Chondrocyte (in vitro differentiated cells): ENCODE results near the gene GP1BA. TPM values are rescaled to one million over a fixed set of nuclear protein-coding genes. Genes with fewer than 3 reads are reported as not detected.

Experiments
- DNase-seq: peaks from one replicate; pipeline ENCODE4 v3.0.0; 2021; ENCODE audit warnings: mixed read lengths, low spot score
- H3K27ac Mint-ChIP-seq: one replicate; pipeline ENCODE4 v1.8.0; 2021; ENCODE audit warnings: mild to moderate bottlenecking, moderate library complexity, mixed read lengths; ENCODE audit not compliant: unreplicated experiment
- H3K27me3 Mint-ChIP-seq: 2 replicates; pipeline ENCODE4 v1.8.0; 2021; ENCODE audit warnings: low read depth, mixed read lengths
- H3K36me3 Mint-ChIP-seq: 2 replicates; pipeline ENCODE4 v1.8.0; 2021; ENCODE audit warnings: low read depth, mixed read lengths
- H3K4me1 Mint-ChIP-seq: 2 replicates; pipeline ENCODE4 v1.8.0; 2021; ENCODE audit warnings: low read depth, mild to moderate bottlenecking, mixed read lengths
- H3K4me3 Mint-ChIP-seq: one replicate; pipeline ENCODE4 v1.8.0; 2021; ENCODE audit warnings: mild to moderate bottlenecking, moderate library complexity, mixed read lengths; ENCODE audit not compliant: unreplicated experiment
- H3K9me3 Mint-ChIP-seq: 2 replicates; pipeline ENCODE4 v1.8.0; 2021; ENCODE audit warnings: low read depth, mixed read lengths
- total RNA-seq: library from RNA; stranded (reverse); gene quantifications from 3 replicates; pipeline ENCODE4 v1.2.1, GENCODE V29; 2021
- TF ChIP-seq, protein P1 (sequence below): fragments of 200-600 bp; sonication (generic); IDR thresholded peaks from 2 replicates; pipeline ENCODE4 v1.5.0; 2021; ENCODE audit warnings: antibody characterized with exemption, mild to moderate bottlenecking, moderate library complexity

GP1BA gene
- total RNA-seq, 1 donor from 2014 or later = not detected

DNA sequence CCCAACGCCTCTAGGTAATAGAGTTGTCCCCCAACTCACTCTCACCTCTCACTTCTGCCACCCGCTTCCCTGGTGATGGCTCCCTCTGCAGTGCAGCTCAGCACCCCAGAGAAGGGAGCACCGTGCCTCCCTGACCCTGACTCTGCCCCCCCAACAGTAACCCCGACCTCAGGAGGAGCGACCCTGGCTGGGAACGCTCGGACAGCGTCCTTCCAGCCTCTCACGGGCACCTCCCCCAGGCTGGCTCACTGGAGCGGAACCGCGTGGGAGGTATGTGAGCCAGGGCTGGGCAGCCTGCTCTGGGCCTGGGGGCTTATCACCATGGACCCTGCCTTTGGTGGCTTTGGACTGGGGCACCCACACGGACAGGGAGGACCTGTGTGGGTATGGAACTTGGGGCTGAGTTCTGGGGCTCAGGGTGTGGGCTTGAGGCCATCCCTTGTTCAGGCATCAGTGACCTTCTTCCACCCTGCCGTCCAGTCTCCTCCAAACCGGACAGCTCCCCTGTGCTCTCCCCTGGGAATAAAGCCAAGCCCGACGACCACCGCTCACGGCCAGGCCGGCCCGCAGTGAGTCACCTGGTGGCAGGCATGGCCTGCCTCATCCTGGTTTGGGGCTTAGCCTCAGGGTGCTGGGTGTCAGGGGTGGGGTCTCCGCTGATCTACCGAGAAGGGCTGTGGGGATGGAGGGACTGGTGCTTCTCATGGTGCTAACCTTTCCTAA is 39.4 kb upstream of the GP1BA start:
- H3K27me3 Mint-ChIP-seq = no peaks in the 10 kb centered on the region
- TF ChIP-seq, protein P1, sequence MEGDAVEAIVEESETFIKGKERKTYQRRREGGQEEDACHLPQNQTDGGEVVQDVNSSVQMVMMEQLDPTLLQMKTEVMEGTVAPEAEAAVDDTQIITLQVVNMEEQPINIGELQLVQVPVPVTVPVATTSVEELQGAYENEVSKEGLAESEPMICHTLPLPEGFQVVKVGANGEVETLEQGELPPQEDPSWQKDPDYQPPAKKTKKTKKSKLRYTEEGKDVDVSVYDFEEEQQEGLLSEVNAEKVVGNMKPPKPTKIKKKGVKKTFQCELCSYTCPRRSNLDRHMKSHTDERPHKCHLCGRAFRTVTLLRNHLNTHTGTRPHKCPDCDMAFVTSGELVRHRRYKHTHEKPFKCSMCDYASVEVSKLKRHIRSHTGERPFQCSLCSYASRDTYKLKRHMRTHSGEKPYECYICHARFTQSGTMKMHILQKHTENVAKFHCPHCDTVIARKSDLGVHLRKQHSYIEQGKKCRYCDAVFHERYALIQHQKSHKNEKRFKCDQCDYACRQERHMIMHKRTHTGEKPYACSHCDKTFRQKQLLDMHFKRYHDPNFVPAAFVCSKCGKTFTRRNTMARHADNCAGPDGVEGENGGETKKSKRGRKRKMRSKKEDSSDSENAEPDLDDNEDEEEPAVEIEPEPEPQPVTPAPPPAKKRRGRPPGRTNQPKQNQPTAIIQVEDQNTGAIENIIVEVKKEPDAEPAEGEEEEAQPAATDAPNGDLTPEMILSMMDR = no peak
- DNase-seq = no peak
- H3K4me3 Mint-ChIP-seq = no peak overlapping the region
- H3K27ac Mint-ChIP-seq = no peak overlapping the region
- no peaks in the 10 kb centered on the region for H3K4me1 Mint-ChIP-seq
- peaks cover 27% of the 10 kb centered on the region for H3K36me3 Mint-ChIP-seq
- no peaks in the 10 kb centered on the region for H3K9me3 Mint-ChIP-seq

DNA sequence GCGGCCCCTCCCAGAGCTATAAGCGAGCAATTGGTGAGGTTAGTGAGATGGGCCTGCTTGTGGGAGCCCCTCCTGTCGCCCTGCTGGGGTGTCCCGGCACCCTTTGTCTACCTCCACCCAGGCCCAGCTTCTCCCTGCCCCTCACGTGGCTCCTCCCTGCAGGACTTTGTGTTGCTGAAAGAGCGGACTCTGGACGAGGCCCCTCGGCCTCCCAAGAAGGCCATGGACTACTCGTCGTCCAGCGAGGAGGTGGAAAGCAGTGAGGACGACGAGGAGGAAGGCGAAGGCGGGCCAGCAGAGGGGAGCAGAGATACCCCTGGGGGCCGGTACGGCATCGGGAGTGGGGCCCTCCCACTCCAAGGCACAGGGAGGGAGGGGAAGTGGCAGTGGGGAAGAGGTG is 38.8 kb upstream of the GP1BA start:
- no peaks in the 10 kb centered on the region for H3K9me3 Mint-ChIP-seq
- H3K4me1 Mint-ChIP-seq = no peaks in the 10 kb centered on the region
- H3K36me3 Mint-ChIP-seq = peaks cover 27% of the 10 kb centered on the region
- H3K4me3 Mint-ChIP-seq = no peak overlapping the region
- no peak overlapping the region for H3K27ac Mint-ChIP-seq
- TF ChIP-seq, protein P1 = no peak
- no peak for DNase-seq
- no peaks in the 10 kb centered on the region for H3K27me3 Mint-ChIP-seq

GRCh38 chr17:4893721-4894560 is 38.1 kb upstream of the GP1BA start:
- Mint-ChIP-seq H3K9me3 (no peaks in the 10 kb centered on the region), H3K4me3 (no peak overlapping the region), H3K36me3 (peaks cover 30% of the 10 kb centered on the region), H3K27me3 (no peaks in the 10 kb centered on the region), H3K27ac (no peak overlapping the region), H3K4me1 (no peaks in the 10 kb centered on the region)
- TF ChIP-seq, protein P1 = no peak
- no peak for DNase-seq

GRCh38 chr17:4895121-4895520 is 37.0 kb upstream of the GP1BA start:
- Mint-ChIP-seq H3K4me1 (no peaks in the 10 kb centered on the region), H3K36me3 (peaks cover 31% of the 10 kb centered on the region), H3K9me3 (no peaks in the 10 kb centered on the region), H3K27me3 (no peaks in the 10 kb centered on the region), H3K4me3 (no peak overlapping the region), H3K27ac (no peak overlapping the region)
- DNase-seq = peak; percentile 63
- TF ChIP-seq, protein P1 = no peak

GRCh38 chr17:4895657-4896331 is 36.3 kb upstream of the GP1BA start:
- DNase-seq = peak; percentile 79
- no peaks in the 10 kb centered on the region for H3K4me1 Mint-ChIP-seq
- H3K36me3 Mint-ChIP-seq = peaks cover 28% of the 10 kb centered on the region
- H3K27ac Mint-ChIP-seq = no peak overlapping the region
- H3K9me3 Mint-ChIP-seq = no peaks in the 10 kb centered on the region
- no peak overlapping the region for H3K4me3 Mint-ChIP-seq
- H3K27me3 Mint-ChIP-seq = no peaks in the 10 kb centered on the region
- TF ChIP-seq, protein P1 = peak; percentile 23
